H1 (cell line): Measurements from ENCODE around the gene SMAP1. TPM values are rescaled to one million over a fixed set of nuclear protein-coding genes. Genes with fewer than 3 reads are reported as not detected.
A peak's percentile ranks its signal among the peaks of the same experiment; 100 is the strongest.

Experiments used
- CTCF ChIA-PET: fragments of 300-600 bp; sonication (Branson Sonifier 250); formaldehyde crosslinking; loops from one replicate; lab custom pipeline; 2021; ENCODE audit not compliant: partially characterized antibody; lab: Charles Lee
- POLR2A ChIA-PET: fragments of 300-600 bp; sonication (Branson Sonifier 250); formaldehyde crosslinking; loops from one replicate; lab custom pipeline; 2021; ENCODE audit warnings: inconsistent platforms; ENCODE audit not compliant: partially characterized antibody; lab: Charles Lee
- DNase-seq, 2 experiments: peaks; one replicate each; pipeline versions ENCODE4 v3.0.0 to v3.0.0-alpha.2; 2010 to 2022; ENCODE audit warnings: low spot score in 2 of 2, low read depth in 1 of 2, mixed read lengths in 1 of 2
- FAIRE-seq: peaks from 2 replicates; lab custom pipeline; 2011; peaks lifted over from hg19 to GRCh38; lab: Jason Lieb, UNC
- H2AFZ ChIP-seq: 2 replicates; pipeline ENCODE4 v1.8.1; 2012; ENCODE audit warnings: low read length, inconsistent platforms
- H2AK5ac ChIP-seq: 2 replicates; pipeline ENCODE4 v1.6.1; 2013; ENCODE audit warnings: low read depth, low read length
- H2BK120ac ChIP-seq: replicated peaks from 2 replicates; pipeline ENCODE3; 2013; ENCODE audit warnings: low read depth, low read length, inconsistent platforms
- H2BK12ac ChIP-seq: 2 replicates; pipeline ENCODE4 v1.6.1; 2013; ENCODE audit warnings: low read depth, low read length
- H2BK15ac ChIP-seq: 2 replicates; pipeline ENCODE4 v1.6.1; 2013; ENCODE audit warnings: low read length
- H2BK20ac ChIP-seq: 2 replicates; pipeline ENCODE4 v1.6.1; 2013; ENCODE audit warnings: low read length
- H2BK5ac ChIP-seq: 2 replicates; pipeline ENCODE4 v1.6.1; 2013; ENCODE audit warnings: low read depth, low read length
- H3K14ac ChIP-seq: 2 replicates; pipeline ENCODE4 v1.6.1; 2013; ENCODE audit warnings: inconsistent platforms; ENCODE audit not compliant: insufficient read length
- H3K18ac ChIP-seq: 2 replicates; pipeline ENCODE4 v1.6.1; 2013; ENCODE audit warnings: low read length; ENCODE audit errors: extremely low read depth
- H3K23ac ChIP-seq: 2 replicates; pipeline ENCODE4 v1.6.1; 2013; ENCODE audit warnings: inconsistent platforms; ENCODE audit not compliant: insufficient read length
- H3K23me2 ChIP-seq: 2 replicates; pipeline ENCODE4 v1.6.1; 2013; ENCODE audit warnings: low read depth, low read length
- H3K27ac ChIP-seq: 2 replicates; pipeline ENCODE4 v1.6.1; 2011; ENCODE audit warnings: low read depth, low read length, inconsistent platforms
- H3K27me3 ChIP-seq, 4 experiments: replicated peaks in 1 of 4; 1 replicate in 1 of 4; 2 replicates in 3 of 4; pipeline versions ENCODE4 v1.6.1 to v1.8.1; 2011 to 2013; ENCODE audit warnings: low read length in 3 of 4, mild to moderate bottlenecking in 3 of 4, inconsistent platforms in 2 of 4, mixed read lengths in 2 of 4, moderate library complexity in 1 of 4; ENCODE audit not compliant: control insufficient read depth in 3 of 4, insufficient read depth in 3 of 4; ENCODE audit errors: extremely low read depth in 1 of 4
- H3K36me3 ChIP-seq, 4 experiments: 2 replicates each; pipeline versions ENCODE4 v1.6.1 to v1.8.1; 2011 to 2013; ENCODE audit warnings: mild to moderate bottlenecking in 4 of 4, low read length in 3 of 4, moderate library complexity in 2 of 4, control low read depth in 1 of 4, inconsistent platforms in 1 of 4; ENCODE audit not compliant: insufficient read depth in 4 of 4, control insufficient read depth in 2 of 4
- H3K4ac ChIP-seq: replicated peaks from 2 replicates; pipeline ENCODE3; 2013; ENCODE audit warnings: low read length, low read depth, mixed read lengths, inconsistent platforms; ENCODE audit not compliant: insufficient read length
- H3K4me1 ChIP-seq, 4 experiments: replicated peaks in 1 of 4; 1 replicate in 1 of 4; 2 replicates in 3 of 4; pipeline versions ENCODE4 v1.6.1 to v1.8.1; 2011 to 2013; ENCODE audit warnings: low read length in 3 of 4, inconsistent platforms in 2 of 4, mixed read lengths in 1 of 4; ENCODE audit not compliant: insufficient read depth in 4 of 4, control insufficient read depth in 3 of 4
- H3K4me2 ChIP-seq, 2 experiments: 2 replicates each; pipeline versions ENCODE4 v1.6.1 to v1.8.1; 2011 to 2013; ENCODE audit warnings: low read depth in 2 of 2, low read length in 2 of 2, control low read depth in 1 of 2, inconsistent platforms in 1 of 2, mild to moderate bottlenecking in 1 of 2; ENCODE audit not compliant: insufficient read depth in 1 of 2
- H3K4me3 ChIP-seq, 4 experiments: fragments of 200-600, 300-600 bp in 1 of 4; sonication (generic), shearing (Covaris generic), sonication (Bioruptor Twin) in 1 of 4; 2 replicates each; pipeline versions ENCODE4 v1.5.1 to v1.8.1; 2011 to 2016; ENCODE audit warnings: low read length in 4 of 4, low read depth in 3 of 4, control low read depth in 2 of 4, inconsistent platforms in 2 of 4, mild to moderate bottlenecking in 2 of 4, mixed read lengths in 1 of 4, moderate library complexity in 1 of 4; ENCODE audit not compliant: insufficient read depth in 2 of 4; ENCODE audit errors: extremely low read depth in 1 of 4
- H3K56ac ChIP-seq: replicated peaks from 2 replicates; pipeline ENCODE3; 2013; ENCODE audit warnings: low read depth, mild to moderate bottlenecking, mixed read lengths, low read length, inconsistent platforms; ENCODE audit not compliant: insufficient read length
- H3K79me1 ChIP-seq: 2 replicates; pipeline ENCODE4 v1.6.1; 2013; ENCODE audit warnings: low read depth, low read length, control low read depth
- H3K79me2 ChIP-seq, 2 experiments: 2 replicates each; pipeline versions ENCODE4 v1.6.1 to v1.8.1; 2012 to 2013; ENCODE audit warnings: low read length in 2 of 2, mild to moderate bottlenecking in 2 of 2, inconsistent platforms in 1 of 2; ENCODE audit not compliant: insufficient read depth in 2 of 2, control insufficient read depth in 1 of 2
- H3K9ac ChIP-seq, 4 experiments: replicated peaks in 1 of 4; 1 replicate in 1 of 4; 2 replicates in 3 of 4; pipeline versions ENCODE4 v1.6.1 to v1.8.1; 2011 to 2013; ENCODE audit warnings: low read depth in 3 of 4, low read length in 3 of 4, control low read depth in 2 of 4, mild to moderate bottlenecking in 2 of 4, moderate library complexity in 2 of 4, inconsistent platforms in 1 of 4; ENCODE audit errors: extremely low read depth in 1 of 4
- H3K9me3 ChIP-seq, 2 experiments: 2 replicates each; pipeline versions ENCODE4 v1.6.1 to v1.8.1; 2012 to 2013; ENCODE audit warnings: mild to moderate bottlenecking in 2 of 2, moderate library complexity in 2 of 2, control low read depth in 1 of 2, inconsistent platforms in 1 of 2, low read depth in 1 of 2, low read length in 1 of 2, mixed read lengths in 1 of 2; ENCODE audit not compliant: insufficient read depth in 2 of 2
- H4K20me1 ChIP-seq, 2 experiments: replicated peaks in 1 of 2; 2 replicates each; pipeline versions ENCODE3 to v1.8.1; 2011 to 2013; ENCODE audit warnings: inconsistent platforms in 2 of 2, low read length in 2 of 2, mild to moderate bottlenecking in 1 of 2; ENCODE audit not compliant: insufficient read depth in 2 of 2, control insufficient read depth in 1 of 2
- H4K5ac ChIP-seq: 2 replicates; pipeline ENCODE4 v1.6.1; 2013; ENCODE audit warnings: low read length, low read depth, mixed read lengths, inconsistent platforms; ENCODE audit not compliant: insufficient read length
- H4K8ac ChIP-seq: 2 replicates; pipeline ENCODE4 v1.8.0; 2013; ENCODE audit warnings: mild to moderate bottlenecking, moderate library complexity, low read length, inconsistent platforms; ENCODE audit not compliant: insufficient read depth; ENCODE audit errors: extremely low read depth
- H4K91ac ChIP-seq: replicated peaks from 2 replicates; pipeline ENCODE3; 2013; ENCODE audit warnings: low read length, mixed read lengths, inconsistent platforms; ENCODE audit not compliant: insufficient read length
- CEBPB ChIP-seq: IDR thresholded peaks from 2 replicates; pipeline ENCODE4 v1.6.1; 2012; ENCODE audit warnings: low read depth, low read length
- CTBP2 ChIP-seq: IDR thresholded peaks from 2 replicates; pipeline ENCODE4 v1.7.0; 2011; ENCODE audit warnings: borderline replicate concordance, mild to moderate bottlenecking, moderate library complexity, mixed read lengths, low read length; ENCODE audit not compliant: insufficient read depth, insufficient read length
- GABPA ChIP-seq: IDR thresholded peaks from 2 replicates; pipeline ENCODE4 v1.6.1; 2011; ENCODE audit warnings: mild to moderate bottlenecking, low read length, moderate library complexity, borderline replicate concordance; ENCODE audit not compliant: insufficient read depth
- HDAC2 ChIP-seq, 2 experiments: fragments of 300-600 bp in 1 of 2; sonication (generic) in 1 of 2; IDR thresholded peaks; 2 replicates each; pipeline ENCODE4 v1.6.1; 2011 to 2012; ENCODE audit warnings: low read depth in 2 of 2, low read length in 2 of 2, mild to moderate bottlenecking in 2 of 2, moderate library complexity in 2 of 2, borderline replicate concordance in 1 of 2, inconsistent platforms in 1 of 2
- MAFK ChIP-seq: IDR thresholded peaks from 2 replicates; pipeline ENCODE4 v1.6.1; 2012; ENCODE audit warnings: low read depth, mild to moderate bottlenecking, improper control_type of control experiment, low read length
- RNF2 ChIP-seq: fragments of 200-900, 300-1000 bp; sonication (generic); IDR thresholded peaks from 2 replicates; pipeline ENCODE4 v1.7.1; 2016; ENCODE audit warnings: borderline replicate concordance, low read depth, mild to moderate bottlenecking, antibody characterized with exemption, low read length; ENCODE audit not compliant: poor library complexity, severe bottlenecking; ENCODE audit errors: missing control alignments
- SP1 ChIP-seq: IDR thresholded peaks from 2 replicates; pipeline ENCODE4 v1.6.1; 2011; ENCODE audit warnings: low read depth, low read length
- SRF ChIP-seq: IDR thresholded peaks from 2 replicates; pipeline ENCODE4 v1.6.1; 2011; ENCODE audit warnings: mild to moderate bottlenecking, low read depth, low read length, moderate library complexity
- WGBS, 2 experiments: shearing (Covaris generic) in 1 of 2; methylation state at CpG; one replicate each; pipeline versions ENCODE4 v1.1.6 to v1.1.7; 2013 to 2015; ENCODE audit warnings: low lambda C conversion rate in 2 of 2, mixed read lengths in 2 of 2, inconsistent platforms in 1 of 2, low coverage in 1 of 2, missing lambda C conversion rate in 1 of 2; ENCODE audit not compliant: insufficient replicate concordance in 2 of 2, insufficient coverage in 1 of 2, insufficient read length in 1 of 2; ENCODE audit errors: extremely low coverage in 1 of 2, missing lambda C conversion rate in 1 of 2; 5-methylcytosine and 5-hydroxymethylcytosine counted together
- polyA plus RNA-seq, 7 experiments: library from polyadenylated mRNA; depleted of rRNA in 3 of 7; stranded (reverse) in 5 of 7; unstranded in 2 of 7; fragments of >200 nt in 5 of 7; fragments of 200-250 nt in 2 of 7; gene quantifications; 1 replicate in 5 of 7; 2 replicates in 1 of 7; 4 replicates in 1 of 7; pipeline versions ENCODE4 v1.2.1 to v1.2.3, GENCODE V29; 2011 to 2013; ENCODE audit warnings: missing spikeins in 2 of 7, mixed read lengths in 2 of 7
- total RNA-seq: library from RNA; stranded (reverse); fragmentation: NEBNext Ultra II Directional; extraction: Animal tissue kit (Norgen Biotek cat#: 25700); gene quantifications from 2 replicates; pipeline ENCODE4 v1.2.1, GENCODE V29; 2021

SMAP1 gene
- total and polyA plus RNA-seq, 2 of the 8 experiments (the other 6 are each of a cell fraction or from before 2014, with no cell fraction given): 18.8 to 32.4 TPM

GRCh38 chr6:70673601-70674000 lies 5.9 kb downstream of the SMAP1 start:
- H2BK15ac ChIP-seq: no peak overlapping the region
- H3K18ac ChIP-seq: no peak overlapping the region
- H4K20me1 ChIP-seq: no peaks in the 10 kb centered on the region
- H3K79me1 ChIP-seq: peaks cover 6% of the 10 kb centered on the region; the same call in 1 of the 2 replicates
- no peaks in the 10 kb centered on the region; a peak in 1 of 4 replicates for H3K9me3 ChIP-seq
- no peak overlapping the region for H2BK120ac ChIP-seq
- ChIA-PET CTCF (interaction anchor here (1.7 to 2.3 kb wide), 3 partner anchors 13 to 210 kb away, joined by 3 to 17 read pairs (median 7); no protein-coding TSS in a partner anchor), POLR2A (no interaction called here)
- H3K27ac ChIP-seq: no peak overlapping the region
- no peak overlapping the region for H2AK5ac ChIP-seq
- H2BK12ac ChIP-seq: no peak overlapping the region
- H2BK20ac ChIP-seq: no peak overlapping the region
- peaks cover 0 to 5% (median 2%) of the 10 kb centered on the region in 4 experiments; a peak in 2 of 7 replicates for H3K4me1 ChIP-seq
- no peak overlapping the region for H3K56ac ChIP-seq
- no peaks in the 10 kb centered on the region for H3K27me3 ChIP-seq
- 86% methylated on average over 1 of the region's 1 CpG; no CpG with 5 or more reads in 1 of the 2 experiments for WGBS, 2 experiments
- TF ChIP-seq GABPA: no peak
- TF ChIP-seq HDAC2 (IDR thresholded peaks at IDR 0.05; ENCODE audit: borderline replicate concordance in 1 of 2, low read depth in 2 of 2, low read length in 2 of 2): no peak
- no peak for TF ChIP-seq RNF2
- no peak for TF ChIP-seq SP1
- TF ChIP-seq SRF: no peak
- TF ChIP-seq CEBPB: no peak
- TF ChIP-seq CTBP2: no peak
- peak; percentile 65 for TF ChIP-seq MAFK
- H4K5ac ChIP-seq: no peak overlapping the region
- peaks cover 0 to 85% of the 10 kb centered on the region in 2 experiments; a peak in 2 of 4 replicates for H3K79me2 ChIP-seq
- H3K23ac ChIP-seq: no peak overlapping the region
- no peak overlapping the region for H3K4ac ChIP-seq
- H4K91ac ChIP-seq: no peak overlapping the region
- no peak overlapping the region for H3K4me2 ChIP-seq
- H2BK5ac ChIP-seq: no peak overlapping the region
- FAIRE-seq (no peak), DNase-seq (peak in 1 of 2 experiments; percentile 7)
- H3K4me3 ChIP-seq: no peak overlapping the region
- H3K9ac ChIP-seq: no peak overlapping the region
- H3K23me2 ChIP-seq: no peaks in the 10 kb centered on the region
- no peak overlapping the region for H2AFZ ChIP-seq
- no peak overlapping the region for H3K14ac ChIP-seq
- no peak overlapping the region for H4K8ac ChIP-seq
- no peaks in the 10 kb centered on the region for H3K36me3 ChIP-seq
